Left lobe of liver (tissue), 2 donors: ENCODE results near the gene DHRS7B. TPM values are rescaled to one million over a fixed set of nuclear protein-coding genes. Genes with fewer than 3 reads are reported as not detected.
A peak's percentile ranks its signal among the peaks of the same experiment; 100 is the strongest.
"Not testable (repeated sequence)": the region's sequence is repeated elsewhere in the genome, so short reads cannot be mapped to it uniquely, and the experiment has no call there.

Experiments used
- ATAC-seq: fragments of 200-7000 bp; cut with Tn5 transposase; one replicate; pipeline ENCODE4 v1.9.1; 2020; ENCODE audit warnings: mild to moderate bottlenecking, moderate library complexity
- DNase-seq: peaks from one replicate; pipeline ENCODE4 v3.0.0-alpha.2; 2020; ENCODE audit warnings: low spot score
- total RNA-seq: library from RNA; stranded (reverse); gene quantifications from one replicate; pipeline ENCODE4 v1.2.1, GENCODE V29; 2021
- donor health status: DM: no; HTN: no; CAD: no; lungs with moderate emphysema.
- donor health status: DM: no; HTN: yes; CAD: no.

DHRS7B gene
- total RNA-seq, 1 donor from 2014 or later = 11.0 TPM

DNA sequence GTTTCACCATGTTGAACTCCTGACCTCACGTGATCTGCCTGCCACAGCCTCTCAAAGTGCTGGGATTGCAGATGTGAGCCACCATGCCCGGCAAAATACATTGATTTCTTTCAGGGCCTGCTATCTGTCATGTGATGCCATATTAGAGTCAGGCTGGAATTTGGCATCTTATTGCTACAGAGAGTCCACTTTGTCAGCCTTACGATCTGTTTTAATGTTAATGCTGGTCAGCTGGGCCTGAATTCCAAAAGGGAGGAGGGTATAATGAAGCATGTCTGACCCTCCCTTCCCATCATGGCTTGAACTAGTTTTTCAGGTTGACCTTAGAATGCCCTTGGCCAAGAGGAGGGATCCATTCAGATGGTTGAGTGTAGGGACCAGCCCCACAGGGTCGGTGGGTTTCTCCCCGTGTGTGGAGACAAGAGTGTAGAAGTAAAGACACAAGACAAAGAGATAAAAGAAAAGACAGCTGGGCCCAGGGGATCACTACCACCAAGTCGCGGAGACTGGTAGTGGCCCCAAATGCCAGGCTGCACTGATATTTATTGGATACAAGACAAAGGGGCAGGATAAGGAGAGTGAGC is 19.6 kb upstream of the DHRS7B start:
- not testable (repeated sequence) for ATAC-seq

DNA sequence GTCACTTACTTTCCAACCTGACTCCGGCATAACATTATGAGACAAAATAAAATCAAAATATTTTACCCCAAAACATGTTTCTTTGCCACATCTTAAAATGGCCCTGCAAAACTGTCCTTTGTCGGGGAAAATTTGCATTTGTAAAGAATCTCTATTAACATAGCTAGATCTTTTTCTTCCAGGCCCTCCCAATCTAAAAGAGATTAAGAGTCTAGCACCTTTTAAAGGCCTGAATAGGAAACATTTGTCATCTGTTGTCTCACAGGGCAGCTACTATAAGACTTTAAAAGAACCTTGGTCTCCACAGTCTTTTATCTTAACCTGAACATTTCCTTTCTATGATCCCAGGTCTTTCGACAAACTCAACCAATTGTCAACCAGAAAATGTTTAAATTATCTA is 18.1 kb upstream of the DHRS7B start:
- ATAC-seq (no peak), DNase-seq (no peak)

More for the DNA sequence above, 19.6 kb upstream of the DHRS7B start:
- not testable (repeated sequence) for DNase-seq

DNA sequence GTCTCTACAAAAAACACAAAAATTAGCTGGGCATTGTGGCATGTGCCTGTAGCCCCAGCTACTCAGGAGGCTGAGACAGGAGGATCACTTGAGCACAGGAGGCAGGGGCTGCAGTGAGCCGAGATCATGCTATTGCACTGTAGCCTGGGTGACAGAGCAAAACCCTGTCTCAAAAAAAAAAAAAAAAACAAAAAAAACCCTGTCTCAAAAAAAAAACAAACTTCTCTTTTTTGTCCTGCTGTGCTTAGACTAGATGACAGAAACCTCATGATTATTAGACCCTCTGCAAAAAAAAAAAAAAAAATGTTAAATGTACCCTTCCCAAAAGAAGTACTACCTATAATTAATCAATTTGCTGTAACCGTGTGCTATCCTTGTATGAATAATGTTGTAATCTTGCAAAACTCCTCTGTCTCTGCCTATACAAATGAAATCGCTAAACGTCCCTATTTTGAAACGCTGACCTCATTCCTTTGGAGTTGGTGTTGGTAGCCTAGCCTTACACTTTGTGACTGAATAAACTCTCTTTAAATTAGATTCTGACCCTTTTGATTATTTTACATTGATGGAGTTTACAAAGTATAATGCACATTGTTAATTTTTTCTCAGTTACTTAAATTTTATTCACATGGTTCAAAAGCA is 13.6 kb upstream of the DHRS7B start:
- ATAC-seq (no peak), DNase-seq (no peak)

DNA sequence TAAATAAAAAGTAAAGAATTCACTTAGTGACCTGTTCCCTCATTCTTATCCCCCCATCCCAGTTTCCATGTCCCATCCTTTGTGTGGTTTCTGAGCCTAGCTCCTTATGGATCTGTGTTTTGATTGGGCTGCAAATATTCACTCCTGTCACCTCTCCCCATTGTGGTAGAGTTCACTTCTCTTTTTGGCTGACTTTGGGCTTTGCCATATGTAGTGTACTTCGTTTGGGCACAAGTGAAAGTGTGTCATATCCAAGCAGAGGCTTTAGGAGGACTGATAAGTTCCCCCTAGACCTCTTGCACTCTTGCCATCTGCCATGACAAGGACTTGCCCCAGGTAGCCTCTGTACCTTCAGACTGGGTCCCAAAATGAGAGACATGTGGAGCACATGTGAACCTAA is 13.0 kb upstream of the DHRS7B start:
- DNase-seq = no peak
- ATAC-seq = no peak

DNA sequence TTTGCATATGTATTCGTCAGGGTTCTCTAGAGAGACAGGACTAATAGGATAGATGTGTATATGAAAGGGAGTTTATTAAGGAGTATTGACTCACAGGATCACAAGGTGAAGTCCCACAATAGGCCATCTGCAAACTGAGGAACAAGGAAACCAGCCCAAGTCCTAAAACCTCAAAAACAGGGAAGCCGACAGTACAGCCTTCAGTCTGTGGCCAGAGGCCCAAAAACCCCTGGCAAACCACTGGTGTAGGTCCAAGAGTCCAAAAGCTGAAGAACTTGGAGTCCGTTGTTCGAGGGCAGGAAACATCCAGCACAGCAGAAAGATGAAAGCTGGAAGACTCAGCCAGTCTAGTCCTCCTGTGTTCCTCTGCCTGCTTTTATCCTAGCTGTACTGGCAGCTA is 12.0 kb upstream of the DHRS7B start:
- not testable (repeated sequence) for DNase-seq, ATAC-seq

DNA sequence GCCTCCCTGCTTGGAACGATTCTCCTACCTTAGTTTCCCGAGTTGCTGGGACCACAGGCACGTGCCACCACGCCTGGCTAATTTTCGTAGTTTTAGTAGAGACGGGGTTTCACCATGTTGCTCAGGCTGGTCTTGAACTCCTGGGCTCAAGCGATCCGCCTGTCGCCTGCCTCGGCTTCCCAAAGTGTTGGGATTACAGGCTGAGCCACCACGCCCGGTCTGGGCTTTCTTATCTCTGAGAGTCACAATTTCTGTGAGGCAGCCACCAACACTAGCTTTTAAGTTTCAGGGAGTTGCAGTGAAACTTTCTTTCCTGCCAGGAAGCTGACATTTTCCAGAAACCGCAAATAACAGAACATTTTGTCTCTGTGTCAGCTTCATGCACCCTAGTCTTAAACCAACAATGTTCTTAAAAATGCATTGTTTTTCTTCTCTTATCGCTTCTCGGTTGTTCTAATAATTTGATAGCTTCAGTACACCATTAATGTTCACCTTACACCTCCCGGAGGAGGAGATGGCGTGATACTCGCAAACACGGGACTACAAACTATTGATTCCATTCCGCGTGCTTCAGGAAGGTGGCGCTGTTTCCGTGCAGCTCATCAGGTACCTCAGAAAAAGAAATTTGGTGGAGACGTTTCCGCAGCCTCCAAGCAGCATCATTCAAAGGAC is 7.4 kb upstream of the DHRS7B start:
- ATAC-seq (peak; percentile 97), DNase-seq (peak; percentile 67)

DNA sequence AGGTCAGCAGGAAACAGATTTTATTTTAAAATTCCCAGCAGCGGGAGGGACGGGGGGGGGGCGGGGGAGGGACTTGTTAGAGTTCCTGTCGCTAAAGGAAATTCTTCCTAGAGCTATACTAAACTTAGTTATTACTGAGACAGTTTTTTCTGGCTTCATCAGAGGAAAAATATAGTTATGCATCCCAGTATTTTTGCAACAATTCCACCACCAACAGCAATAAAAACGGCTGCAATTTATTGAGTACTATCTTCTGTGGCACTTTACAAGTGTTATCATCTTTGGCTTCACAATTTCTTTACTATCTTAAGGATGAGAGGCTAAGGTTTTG is 6.9 kb upstream of the DHRS7B start:
- no peak for DNase-seq
- ATAC-seq = no peak

DNA sequence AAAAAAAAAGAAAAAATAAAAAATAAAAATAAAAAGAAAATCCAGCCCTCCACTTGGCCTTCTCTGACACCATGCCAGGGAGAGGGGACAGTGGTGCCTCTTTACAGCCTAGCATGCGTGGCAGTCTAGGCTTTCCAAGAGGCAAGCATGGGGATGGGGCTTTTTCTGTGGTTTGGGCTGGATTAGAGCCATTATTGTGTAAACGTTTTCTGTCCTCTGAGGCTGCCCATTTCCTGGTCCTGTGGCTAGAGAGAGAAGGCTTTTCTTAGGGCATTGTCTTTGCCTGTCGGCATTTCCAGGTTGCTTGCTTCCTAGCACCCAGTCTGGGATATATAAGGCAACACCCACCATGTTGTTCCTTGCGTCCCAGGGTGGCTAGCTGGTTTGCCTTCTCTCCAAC is 2.7 kb upstream of the DHRS7B start:
- no peak for ATAC-seq
- no peak for DNase-seq

DNA sequence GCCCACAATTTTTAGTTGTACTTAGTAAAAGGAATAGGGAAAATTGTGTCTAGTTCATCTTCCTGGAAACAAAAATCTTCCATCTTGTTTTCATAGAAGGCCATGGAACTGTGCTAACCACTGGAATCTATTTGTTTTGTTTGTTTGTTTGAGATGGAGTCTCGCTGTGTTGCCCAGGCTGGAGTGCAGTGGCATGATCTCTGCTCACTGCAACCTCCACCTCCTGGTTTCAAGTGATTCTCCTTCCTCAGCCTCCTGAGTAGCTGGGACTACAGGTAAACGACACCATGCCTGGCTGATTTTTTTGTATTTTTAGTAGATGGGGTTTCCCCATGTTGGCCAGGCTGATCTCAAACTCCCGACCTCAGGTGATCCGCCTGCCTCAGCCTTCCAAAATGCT is 2.2 kb upstream of the DHRS7B start:
- DNase-seq, ATAC-seq: not testable (repeated sequence)

DNA sequence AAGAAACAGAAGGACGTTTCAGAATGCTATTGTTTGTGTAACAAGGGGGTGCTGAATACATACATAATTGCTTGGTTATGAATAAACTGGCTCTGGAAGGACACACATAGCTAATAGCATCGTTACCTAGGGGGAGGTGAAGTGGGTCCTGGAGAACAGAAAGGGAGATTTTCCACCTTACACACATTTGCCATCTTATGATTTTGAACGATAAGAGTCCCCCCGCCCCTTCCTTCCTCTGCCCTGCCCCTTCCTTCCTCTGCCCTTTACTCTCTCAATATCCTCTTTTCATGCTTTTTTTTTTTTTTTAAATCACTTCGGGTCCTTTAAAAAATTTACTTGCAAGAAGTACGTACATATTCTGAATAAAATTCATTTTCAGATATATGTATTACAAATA is 902 bp upstream of the DHRS7B start:
- no peak for ATAC-seq
- DNase-seq = no peak

DNA sequence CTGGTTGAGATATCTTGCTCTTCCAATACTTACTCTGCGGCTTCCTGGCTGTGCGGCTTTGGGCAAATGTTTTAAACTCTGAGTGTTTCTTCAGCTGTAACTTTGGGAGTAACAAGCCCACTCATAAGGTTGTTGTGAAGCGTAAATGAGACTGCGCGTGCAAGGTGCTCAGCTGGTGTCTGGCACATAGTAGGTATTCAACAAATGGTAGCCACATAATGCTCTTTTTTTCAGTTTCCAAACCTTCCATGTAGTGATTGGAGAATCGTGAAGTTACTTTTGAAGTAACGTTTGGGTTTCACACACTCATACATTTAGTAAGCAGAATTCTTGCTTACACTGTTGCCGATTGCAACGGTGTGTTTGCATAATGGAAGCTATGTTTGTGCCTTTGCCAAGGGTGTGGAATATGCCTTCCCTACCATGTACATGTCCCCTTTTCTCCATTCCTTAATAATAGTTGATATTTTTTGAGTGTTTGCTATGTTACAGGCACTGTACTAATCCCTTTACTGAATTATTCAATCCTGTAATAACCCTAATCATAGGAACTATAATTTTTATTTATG is 829 bp downstream of the DHRS7B start:
- DNase-seq (no peak), ATAC-seq (no peak)

DNA sequence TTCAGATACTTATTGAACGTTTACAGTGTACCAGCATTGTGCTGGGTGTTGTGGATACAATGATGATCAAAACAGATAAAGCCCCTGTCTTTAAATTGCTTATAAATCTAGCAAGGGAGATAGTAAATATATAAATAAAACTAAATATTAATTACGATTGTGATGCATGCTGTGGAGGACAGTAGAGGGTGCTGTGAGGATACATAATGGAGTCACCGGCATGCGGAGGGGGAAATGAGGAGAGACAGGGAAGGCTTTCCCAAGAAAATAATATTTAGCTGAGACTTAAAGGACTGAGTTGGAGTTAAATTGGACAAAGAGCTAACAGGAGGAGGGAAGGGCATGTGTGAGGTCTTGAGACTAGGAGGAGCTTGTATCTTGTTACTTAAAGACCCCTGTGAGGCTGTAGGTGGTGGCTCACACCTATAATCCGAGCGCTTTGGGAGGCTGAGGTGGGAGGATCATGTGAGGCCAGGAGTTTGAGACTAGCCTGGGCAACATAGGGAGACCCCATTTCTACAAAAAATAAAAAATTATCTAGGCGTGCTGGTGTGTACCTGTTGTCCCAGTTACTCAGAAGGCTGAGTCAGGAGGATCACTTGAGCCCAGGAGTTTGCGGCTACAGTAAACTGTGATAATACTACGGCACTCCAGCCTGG is 2.4 kb downstream of the DHRS7B start:
- DNase-seq = no peak
- ATAC-seq = peak; percentile 42

DNA sequence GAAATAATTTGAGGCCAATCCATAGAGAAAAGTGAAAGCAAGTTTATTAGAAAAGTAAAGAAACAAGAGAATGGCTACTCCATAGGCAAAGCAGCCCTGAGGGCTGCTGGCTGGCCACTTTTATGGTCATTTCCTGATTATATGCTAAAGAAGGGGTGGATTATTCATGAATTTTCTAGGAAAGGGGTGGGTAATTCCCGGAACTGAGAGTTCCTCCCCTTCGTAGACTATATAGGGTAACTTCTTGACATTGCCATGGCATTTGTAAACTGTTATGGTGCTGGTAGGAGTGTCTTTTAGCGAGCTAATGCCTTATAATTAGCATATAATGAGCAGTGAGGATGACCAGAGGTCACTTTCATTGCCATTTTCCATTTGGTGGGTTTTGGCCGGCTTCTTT is 4.4 kb downstream of the DHRS7B start:
- no peak for ATAC-seq
- no peak for DNase-seq

DNA sequence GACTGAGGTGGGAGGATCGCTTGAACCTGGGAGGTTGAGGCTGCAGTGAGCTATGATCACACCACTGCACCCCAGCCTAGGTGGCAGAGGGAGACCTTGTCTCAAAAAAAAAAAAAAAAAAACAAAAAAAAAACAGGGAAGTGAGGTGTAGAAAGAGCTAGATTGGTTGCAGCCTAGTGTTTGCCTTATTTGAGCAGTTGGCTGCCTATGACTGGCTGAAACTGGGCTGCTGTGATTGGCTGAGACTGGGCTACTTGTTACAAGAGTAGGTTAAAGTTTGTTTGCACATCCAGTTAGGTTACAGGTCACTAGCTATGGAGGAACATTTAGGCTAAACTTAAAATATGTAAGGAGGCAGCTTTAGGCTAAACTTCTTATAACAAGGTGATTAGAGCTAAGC is 5.7 kb downstream of the DHRS7B start:
- ATAC-seq (peak; percentile 76), DNase-seq (no peak)

DNA sequence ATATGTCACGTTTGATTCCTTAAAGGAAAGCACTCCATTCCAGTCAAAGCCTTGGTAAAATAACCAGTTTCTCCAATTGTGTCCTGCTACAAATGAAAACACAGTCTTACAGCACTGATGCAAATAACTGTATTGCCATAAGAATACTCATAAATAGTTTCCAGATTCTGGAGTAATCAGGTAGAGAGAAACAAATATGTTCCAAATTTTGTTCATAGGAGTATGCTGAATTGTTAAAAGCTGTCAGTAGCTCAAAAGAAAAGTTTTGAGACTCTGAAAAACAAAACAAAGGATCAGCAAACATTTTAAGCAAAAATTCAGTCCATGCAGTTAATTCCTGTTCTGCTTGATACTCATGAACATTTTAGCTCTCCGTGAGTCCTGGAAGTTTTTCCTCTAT is 7.8 kb downstream of the DHRS7B start:
- DNase-seq (no peak), ATAC-seq (no peak)

DNA sequence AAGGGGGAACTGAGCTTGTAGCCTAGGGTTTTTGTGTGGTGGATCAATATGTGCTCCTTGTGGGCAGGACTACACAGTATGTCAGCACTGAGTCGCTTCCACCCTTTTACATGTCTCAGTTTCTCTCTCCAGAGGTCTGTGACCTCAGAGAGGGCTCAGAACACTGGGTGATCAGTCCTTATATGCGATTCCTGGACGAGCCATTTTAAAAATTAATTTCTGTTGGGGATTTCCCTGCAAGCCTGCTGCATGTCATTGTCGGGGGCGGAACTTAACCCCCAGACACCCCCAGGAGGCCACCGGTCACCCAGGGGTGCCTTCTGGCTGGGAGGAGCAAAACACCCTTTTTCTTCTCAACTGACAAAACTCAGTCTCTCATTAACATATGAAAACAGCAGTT is 14.1 kb downstream of the DHRS7B start:
- ATAC-seq (no peak), DNase-seq (no peak)

DNA sequence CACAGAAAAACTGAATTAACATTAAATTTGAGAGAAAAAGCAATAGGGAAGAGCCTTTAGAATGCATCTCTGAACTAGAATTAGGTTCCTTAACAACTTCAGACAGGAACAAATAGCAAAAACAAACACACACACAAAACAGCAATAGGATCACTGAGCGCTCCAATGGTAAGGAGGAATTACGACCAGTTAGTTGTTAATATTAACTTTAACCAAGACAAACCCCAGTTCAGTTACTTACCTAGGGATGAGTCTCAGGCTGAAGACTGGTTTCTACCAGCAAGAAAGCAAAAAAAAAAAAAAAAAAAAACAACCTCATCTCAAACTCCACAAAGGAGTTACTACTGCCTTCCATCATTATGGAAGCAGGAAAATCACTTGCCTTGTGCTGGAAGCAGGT is 14.6 kb downstream of the DHRS7B start:
- no peak for DNase-seq
- no peak for ATAC-seq

DNA sequence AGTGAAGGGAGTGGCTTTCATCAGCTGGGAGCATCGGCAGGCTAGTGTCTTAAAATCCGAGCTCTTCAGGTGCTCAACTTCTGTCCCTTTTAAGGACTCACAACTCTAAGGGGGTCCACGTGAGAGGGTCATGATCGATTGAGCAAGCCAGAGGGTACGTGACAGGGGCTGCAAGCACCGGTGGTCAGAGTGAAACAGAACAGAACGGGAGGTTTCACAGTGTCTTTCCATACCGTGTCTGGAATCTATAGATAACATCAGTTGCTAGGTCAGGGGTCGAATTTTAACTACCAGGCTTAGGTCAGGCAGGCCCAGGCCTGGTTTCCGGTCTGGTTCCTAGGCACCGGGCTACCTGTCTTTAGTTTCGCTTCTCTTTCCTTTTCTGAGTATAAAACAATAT is 15.3 kb downstream of the DHRS7B start:
- ATAC-seq, DNase-seq: not testable (repeated sequence)

DNA sequence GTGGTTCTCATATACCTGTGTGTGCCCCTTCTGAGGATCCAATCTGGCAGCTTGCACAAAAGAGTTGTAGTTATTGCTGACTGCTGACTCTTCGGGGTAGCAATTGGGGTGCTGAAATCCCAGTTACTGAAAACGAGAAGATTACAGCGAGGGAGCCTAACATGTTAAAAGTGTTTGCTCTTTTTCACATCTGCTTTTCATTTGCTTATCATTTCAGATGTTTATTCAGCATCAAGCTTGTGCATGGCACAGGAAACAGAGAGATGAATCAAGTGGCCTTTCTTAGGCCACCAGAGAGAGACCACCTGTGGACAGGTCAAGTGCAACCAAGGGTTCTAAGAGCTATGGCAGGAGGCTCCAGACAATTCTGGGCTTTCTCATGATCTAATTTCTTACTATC is 16.9 kb downstream of the DHRS7B start:
- ATAC-seq = no peak
- no peak for DNase-seq

DNA sequence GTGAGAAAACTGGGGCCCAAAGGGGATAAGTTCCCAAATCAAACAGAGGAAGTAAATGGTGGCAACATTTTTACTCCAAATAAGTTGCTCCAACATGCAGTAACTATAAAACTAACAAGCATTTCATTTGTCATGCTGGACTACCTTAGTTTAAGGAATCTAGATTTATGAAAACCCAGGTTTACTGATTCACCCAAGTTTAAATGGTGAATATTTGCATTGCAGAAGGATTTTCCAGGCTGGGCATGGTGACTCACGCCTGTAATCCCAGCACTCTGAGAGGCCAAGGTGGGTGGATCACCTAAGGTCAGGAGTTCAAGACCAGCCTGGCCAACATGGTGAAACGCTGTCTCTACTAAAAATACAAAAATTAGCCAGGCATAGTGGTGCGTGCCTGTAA is 17.5 kb downstream of the DHRS7B start:
- ATAC-seq, DNase-seq: not testable (repeated sequence)

DNA sequence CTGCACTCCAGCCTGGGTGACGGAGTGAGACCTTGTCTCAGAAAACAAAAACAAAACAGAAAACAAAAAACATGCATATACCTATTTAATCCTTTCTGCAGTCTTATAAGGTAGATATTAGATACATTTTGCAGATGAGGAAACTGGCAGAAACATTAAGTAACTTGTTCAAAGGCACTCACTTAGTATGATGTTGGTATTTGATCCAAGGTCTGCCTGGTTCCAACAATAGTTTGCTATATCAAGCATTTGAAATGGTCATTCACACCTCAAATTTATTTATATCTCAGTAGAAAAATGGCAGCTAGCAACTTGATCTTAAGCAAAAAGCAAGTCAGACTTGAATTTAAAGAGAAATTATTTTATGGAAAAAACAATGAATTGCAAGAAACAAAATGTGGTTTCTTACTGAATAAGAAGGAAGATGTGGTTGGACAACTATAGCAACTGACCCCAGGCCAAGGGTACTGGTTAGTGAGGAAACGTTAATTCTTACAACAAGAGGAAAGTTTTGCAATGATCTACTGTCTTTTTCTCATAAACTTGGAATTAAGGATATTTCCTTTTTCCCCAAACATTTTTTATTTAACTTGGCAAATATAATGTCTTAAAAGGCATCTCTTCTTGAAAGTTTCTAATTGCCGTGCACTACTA is 19.7 kb downstream of the DHRS7B start:
- ATAC-seq (no peak), DNase-seq (no peak)
